GM23338 (cell line): ENCODE measurements around the gene SLC27A3. TPM values are rescaled to one million over a fixed set of nuclear protein-coding genes. Genes with fewer than 3 reads are reported as not detected.

Experiments
- ATAC-seq: fragments of 200-7000 bp; cut with Tn5 transposase; 3 replicates; pipeline ENCODE4 v1.9.1; 2020
- DNase-seq: peaks from one replicate; pipeline ENCODE4 v3.0.0-alpha.2; 2015; ENCODE audit warnings: low spot score
- H2AFZ ChIP-seq: fragments of 200-600 bp; sonication (generic); 2 replicates; pipeline ENCODE4 v1.8.0; 2016; ENCODE audit warnings: antibody characterized with exemption, mild to moderate bottlenecking, moderate library complexity
- H3F3A ChIP-seq: fragments of 200-600 bp; sonication (generic); replicated peaks from 2 replicates; pipeline ENCODE4 v1.8.0; 2017; ENCODE audit warnings: antibody characterized with exemption, mixed run types, low read depth
- H3K27ac ChIP-seq: fragments of 200-600 bp; sonication (generic); 2 replicates; pipeline ENCODE4 v1.6.1; 2016; ENCODE audit warnings: low read depth
- H3K27me3 ChIP-seq: fragments of 200-600 bp; sonication (generic); 2 replicates; pipeline ENCODE4 v1.8.0; 2016; ENCODE audit warnings: mild to moderate bottlenecking, mixed run types, moderate library complexity; ENCODE audit not compliant: insufficient read depth
- H3K36me3 ChIP-seq: fragments of 200-600 bp; sonication (generic); 2 replicates; pipeline ENCODE4 v1.8.0; 2016; ENCODE audit warnings: mild to moderate bottlenecking; ENCODE audit not compliant: insufficient read depth
- H3K4me1 ChIP-seq: fragments of 200-600 bp; sonication (generic); 2 replicates; pipeline ENCODE4 v1.8.0; 2016; ENCODE audit warnings: mild to moderate bottlenecking, moderate library complexity; ENCODE audit not compliant: insufficient read depth
- H3K4me2 ChIP-seq: fragments of 200-600 bp; sonication (generic); 2 replicates; pipeline ENCODE4 v1.7.1; 2017; ENCODE audit warnings: mixed run types
- H3K4me3 ChIP-seq: fragments of 200-600 bp; sonication (generic); 2 replicates; pipeline ENCODE4 v1.6.1; 2016; ENCODE audit warnings: mixed run types
- H3K79me2 ChIP-seq: fragments of 200-600 bp; sonication (generic); replicated peaks from 2 replicates; pipeline ENCODE4 v1.8.0; 2017; ENCODE audit warnings: mild to moderate bottlenecking; ENCODE audit not compliant: insufficient read depth
- H3K9me2 ChIP-seq: fragments of 200-600 bp; sonication (generic); 2 replicates; pipeline ENCODE4 v1.8.0; 2017; ENCODE audit not compliant: insufficient read depth
- H4K20me1 ChIP-seq: fragments of 200-600 bp; sonication (generic); replicated peaks from 2 replicates; pipeline ENCODE4 v1.8.0; 2017; ENCODE audit warnings: mild to moderate bottlenecking; ENCODE audit not compliant: insufficient read depth
- H3K27ac Mint-ChIP-seq: 2 replicates; pipeline ENCODE4 v1.8.0; 2020; ENCODE audit warnings: inconsistent platforms, mild to moderate bottlenecking, moderate library complexity, mixed read lengths
- H3K27me3 Mint-ChIP-seq: 3 replicates; pipeline ENCODE4 v1.8.0; 2022; ENCODE audit warnings: low read depth, mild to moderate bottlenecking, moderate library complexity, mixed read lengths, inconsistent platforms; ENCODE audit not compliant: insufficient read depth, poor library complexity
- H3K36me3 Mint-ChIP-seq: 3 replicates; pipeline ENCODE4 v1.8.0; 2021; ENCODE audit warnings: low read depth, mild to moderate bottlenecking, inconsistent platforms, moderate library complexity, mixed read lengths
- H3K4me1 Mint-ChIP-seq: 3 replicates; pipeline ENCODE4 v1.8.0; 2020; ENCODE audit warnings: mild to moderate bottlenecking, inconsistent platforms, mixed read lengths
- H3K4me3 Mint-ChIP-seq: 3 replicates; pipeline ENCODE4 v1.8.0; 2021; ENCODE audit warnings: moderate library complexity, mild to moderate bottlenecking, inconsistent platforms, mixed read lengths
- H3K9me3 Mint-ChIP-seq: 3 replicates; pipeline ENCODE4 v1.8.0; 2020; ENCODE audit warnings: moderate library complexity, mild to moderate bottlenecking, inconsistent platforms, mixed read lengths
- CTCF ChIP-seq, 2 experiments: fragments of 200-600 bp in 1 of 2; sonication (generic) in 1 of 2; conservative IDR thresholded peaks; 2 replicates each; pipeline versions ENCODE4 v1.5.1 to v1.6.1; 2016 to 2017; ENCODE audit warnings: antibody characterized with exemption in 2 of 2, low read depth in 2 of 2, mild to moderate bottlenecking in 2 of 2, moderate library complexity in 1 of 2
- ZNF331 ChIP-seq: fragments of 250-450 bp; sonication (Bioruptor Pico); IDR thresholded peaks from 2 replicates; pipeline ENCODE4 v1.5.0; 2020; ENCODE audit warnings: low read depth, mild to moderate bottlenecking, moderate library complexity
- ZNF462 ChIP-seq: fragments of 250-450 bp; sonication (Bioruptor Pico); IDR thresholded peaks from 2 replicates; pipeline ENCODE4 v1.5.0; 2020; ENCODE audit warnings: mild to moderate bottlenecking, moderate library complexity
- polyA plus RNA-seq: library from polyadenylated mRNA; unstranded; fragments of >200 nt; fragmentation: Nextera tagmentation; extraction: Ambion mirVana; gene quantifications from 2 replicates; pipeline ENCODE4 v1.2.1, GENCODE V29; 2016
- small RNA-seq: library from RNA; depleted of rRNA; stranded (forward); fragments of <200 nt; gene quantifications from one replicate; pipeline ENCODE3, GENCODE V24; 2014; ENCODE audit warnings: low replicate concordance
- total RNA-seq: library from RNA; depleted of rRNA; stranded (reverse); fragments of >200 nt; shearing (Covaris generic); gene quantifications from 2 replicates; pipeline ENCODE4 v1.2.3, GENCODE V29; 2014; rRNA removed

The SLC27A3 gene
- total and polyA plus RNA-seq, 2 experiments from 2014 or later = 24.2 to 26.3 TPM

- TF ChIP-seq ZNF462 (CRISPR knock-in tag) (no peak), CTCF (conservative IDR thresholded peaks at IDR 0.05; ENCODE audit: low read depth in 2 of 2) (no peak)
These were observed 43.7 kb downstream of the SLC27A3 start (continued) for GRCh38 chr1:153818876-153819275.

GRCh38 chr1:153827168-153827964 lies 52.2 kb downstream of the SLC27A3 start:
- Histone ChIP-seq H3K27ac (no peak overlapping the region), H2AFZ (no peak overlapping the region), H3K4me2 (no peak overlapping the region), H3K4me3 (no peak overlapping the region), H3K27me3 (no peaks in the 10 kb centered on the region), H4K20me1 (peaks cover 26% of the 10 kb centered on the region), H3K79me2 (peaks cover 14% of the 10 kb centered on the region; the same call in 1 of the 2 replicates), H3F3A (no peaks in the 10 kb centered on the region), H3K36me3 (peaks cover 5% of the 10 kb centered on the region; the same call in 1 of the 2 replicates), H3K4me1 (no peaks in the 10 kb centered on the region), H3K9me2 (no peaks in the 10 kb centered on the region)
- ATAC-seq (no peak), DNase-seq (peak; percentile 21)
- Mint-ChIP-seq H3K27ac (no peak overlapping the region), H3K9me3 (no peaks in the 10 kb centered on the region), H3K4me1 (no peaks in the 10 kb centered on the region), H3K27me3 (peaks cover 6% of the 10 kb centered on the region), H3K4me3 (no peak overlapping the region), H3K36me3 (peaks cover 23% of the 10 kb centered on the region; the same call in 2 of the 3 replicates)
- TF ChIP-seq ZNF331 (CRISPR knock-in tag) (no peak), CTCF (conservative IDR thresholded peaks at IDR 0.05; ENCODE audit: low read depth in 2 of 2) (peak in 1 of 2 experiments; percentile 39; a peak in 3 of 4 replicates)

Small RNA genes lying within 50 kb of the gene (small RNA-seq; reads per million reads assigned to genes)
- gene RF00019 = not detected

Other genes starting within 250 kb of the SLC27A3 start
- gene S100A6, start 239.4 kb upstream of the SLC27A3 start, total RNA-seq = 7.3 and 9.4 TPM in 2 replicates
- gene S100A6, start 239.4 kb upstream of the SLC27A3 start, polyA plus RNA-seq = 77.5 and 98.0 TPM in 2 replicates
- not detected in 2 replicates for gene S100A5, start 234.5 kb upstream of the SLC27A3 start, total RNA-seq
- gene S100A5, start 234.5 kb upstream of the SLC27A3 start, polyA plus RNA-seq = 0.47 TPM in 1 of 2 replicates, not detected in the other
- gene S100A4, start 229.6 kb upstream of the SLC27A3 start, total RNA-seq = 8.2 and 14.2 TPM in 2 replicates
- 34.6 and 36.0 TPM in 2 replicates for gene S100A4, start 229.6 kb upstream of the SLC27A3 start, polyA plus RNA-seq
- gene S100A3, start 226.1 kb upstream of the SLC27A3 start, total RNA-seq = not detected in 2 replicates
- not detected in 2 replicates for gene S100A3, start 226.1 kb upstream of the SLC27A3 start, polyA plus RNA-seq
- 0.66 TPM in 1 of 2 replicates, not detected in the other for gene S100A2, start 209.6 kb upstream of the SLC27A3 start, total RNA-seq
- gene S100A2, start 209.6 kb upstream of the SLC27A3 start, polyA plus RNA-seq = 0.89 and 1.1 TPM in 2 replicates
- 10.6 and 20.4 TPM in 2 replicates for gene S100A16, start 162.3 kb upstream of the SLC27A3 start, total RNA-seq
- gene S100A16, start 162.3 kb upstream of the SLC27A3 start, polyA plus RNA-seq = 10.5 and 13.0 TPM in 2 replicates
- 0.28 TPM in 1 of 2 replicates, not detected in the other for gene S100A14, start 159.1 kb upstream of the SLC27A3 start, total RNA-seq
- gene S100A14, start 159.1 kb upstream of the SLC27A3 start, polyA plus RNA-seq = 0.53 and 0.64 TPM in 2 replicates
- gene S100A13, start 147.9 kb upstream of the SLC27A3 start, total RNA-seq = 32.7 and 35.3 TPM in 2 replicates
- gene S100A13, start 147.9 kb upstream of the SLC27A3 start, polyA plus RNA-seq = 165 and 182 TPM in 2 replicates
- gene S100A1, start 147.0 kb upstream of the SLC27A3 start, total RNA-seq = 0.66 TPM in 1 of 2 replicates, not detected in the other
- gene S100A1, start 147.0 kb upstream of the SLC27A3 start, polyA plus RNA-seq = 0.13 TPM in 1 of 2 replicates, not detected in the other
- 68.9 and 73.4 TPM in 2 replicates for gene CHTOP, start 141.3 kb upstream of the SLC27A3 start, total RNA-seq
- 86.6 and 97.8 TPM in 2 replicates for gene CHTOP, start 141.3 kb upstream of the SLC27A3 start, polyA plus RNA-seq
- gene SNAPIN, start 116.7 kb upstream of the SLC27A3 start, total RNA-seq = 25.6 and 28.1 TPM in 2 replicates
- gene SNAPIN, start 116.7 kb upstream of the SLC27A3 start, polyA plus RNA-seq = 43.7 and 48.5 TPM in 2 replicates
- 314 and 337 TPM in 2 replicates for gene ILF2, start 104.4 kb upstream of the SLC27A3 start, total RNA-seq
- gene ILF2, start 104.4 kb upstream of the SLC27A3 start, polyA plus RNA-seq = 204 and 214 TPM in 2 replicates
- 8.5 and 9.0 TPM in 2 replicates for gene NPR1, start 96.7 kb upstream of the SLC27A3 start, total RNA-seq
- 3.3 and 3.7 TPM in 2 replicates for gene NPR1, start 96.7 kb upstream of the SLC27A3 start, polyA plus RNA-seq
- 51.3 and 51.5 TPM in 2 replicates for gene INTS3, start 47.4 kb upstream of the SLC27A3 start, total RNA-seq
- 21.5 and 22.7 TPM in 2 replicates for gene INTS3, start 47.4 kb upstream of the SLC27A3 start, polyA plus RNA-seq
- gene GATAD2B, start 147.6 kb downstream of the SLC27A3 start, total RNA-seq = 17.3 and 17.8 TPM in 2 replicates
- gene GATAD2B, start 147.6 kb downstream of the SLC27A3 start, polyA plus RNA-seq = 4.4 and 5.2 TPM in 2 replicates
- gene DENND4B, start 171.3 kb downstream of the SLC27A3 start, total RNA-seq = 33.3 and 57.0 TPM in 2 replicates
- 24.9 and 29.4 TPM in 2 replicates for gene DENND4B, start 171.3 kb downstream of the SLC27A3 start, polyA plus RNA-seq
- 7.4 and 10.6 TPM in 2 replicates for gene CRTC2, start 183.2 kb downstream of the SLC27A3 start, total RNA-seq
- gene CRTC2, start 183.2 kb downstream of the SLC27A3 start, polyA plus RNA-seq = 18.3 and 20.7 TPM in 2 replicates
- gene SLC39A1, start 188.1 kb downstream of the SLC27A3 start, total RNA-seq = 218 and 220 TPM in 2 replicates
- gene SLC39A1, start 188.1 kb downstream of the SLC27A3 start, polyA plus RNA-seq = 87.3 and 91.3 TPM in 2 replicates
- gene CREB3L4, start 192.5 kb downstream of the SLC27A3 start, total RNA-seq = 21.3 and 26.8 TPM in 2 replicates
- gene CREB3L4, start 192.5 kb downstream of the SLC27A3 start, polyA plus RNA-seq = 16.7 and 19.3 TPM in 2 replicates
- gene JTB, start 202.3 kb downstream of the SLC27A3 start, total RNA-seq = 179 and 208 TPM in 2 replicates
- 139 and 140 TPM in 2 replicates for gene JTB, start 202.3 kb downstream of the SLC27A3 start, polyA plus RNA-seq
- gene RAB13, start 210.9 kb downstream of the SLC27A3 start, total RNA-seq = 38.0 and 38.6 TPM in 2 replicates
- gene RAB13, start 210.9 kb downstream of the SLC27A3 start, polyA plus RNA-seq = 171 and 177 TPM in 2 replicates
- gene RPS27, start 215.4 kb downstream of the SLC27A3 start, total RNA-seq = 1,080 and 1,371 TPM in 2 replicates
- 3,355 and 3,425 TPM in 2 replicates for gene RPS27, start 215.4 kb downstream of the SLC27A3 start, polyA plus RNA-seq